ENCODE results near the gene PPM1H.
"Not testable (repeated sequence)": the region's sequence is repeated elsewhere in the genome, so short reads cannot be mapped to it uniquely, and the experiment has no call there.

PPM1H gene

DNA sequence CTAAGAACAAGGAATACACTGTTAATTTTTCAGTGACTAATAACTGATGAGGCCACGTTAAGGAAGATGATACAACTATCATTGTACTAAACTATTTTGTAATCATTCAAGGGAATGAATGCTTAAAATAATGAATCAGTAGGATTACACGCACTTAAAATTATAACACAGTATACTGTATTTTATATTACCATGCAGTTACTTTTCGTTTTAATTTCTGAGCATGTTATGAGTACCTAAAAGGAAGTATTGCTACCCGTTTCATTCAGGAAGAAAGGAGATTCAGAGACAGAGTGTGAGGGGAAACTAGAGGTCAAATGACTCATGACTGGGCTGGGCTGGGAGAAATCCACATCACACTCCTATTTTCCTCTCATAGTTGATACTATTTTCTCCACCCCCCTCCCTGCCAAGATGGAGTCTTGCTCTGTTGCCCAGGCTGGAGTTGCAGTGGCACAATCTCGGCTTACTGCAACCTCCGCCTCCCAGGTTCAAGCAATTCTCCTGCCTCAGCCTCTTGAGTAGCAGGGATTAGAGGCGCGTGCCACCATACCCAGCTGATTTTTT, 202.0 kb downstream of the PPM1H start:
- DNase-seq (ENCODE audit: low read depth in 2 of 2): no peak

DNA sequence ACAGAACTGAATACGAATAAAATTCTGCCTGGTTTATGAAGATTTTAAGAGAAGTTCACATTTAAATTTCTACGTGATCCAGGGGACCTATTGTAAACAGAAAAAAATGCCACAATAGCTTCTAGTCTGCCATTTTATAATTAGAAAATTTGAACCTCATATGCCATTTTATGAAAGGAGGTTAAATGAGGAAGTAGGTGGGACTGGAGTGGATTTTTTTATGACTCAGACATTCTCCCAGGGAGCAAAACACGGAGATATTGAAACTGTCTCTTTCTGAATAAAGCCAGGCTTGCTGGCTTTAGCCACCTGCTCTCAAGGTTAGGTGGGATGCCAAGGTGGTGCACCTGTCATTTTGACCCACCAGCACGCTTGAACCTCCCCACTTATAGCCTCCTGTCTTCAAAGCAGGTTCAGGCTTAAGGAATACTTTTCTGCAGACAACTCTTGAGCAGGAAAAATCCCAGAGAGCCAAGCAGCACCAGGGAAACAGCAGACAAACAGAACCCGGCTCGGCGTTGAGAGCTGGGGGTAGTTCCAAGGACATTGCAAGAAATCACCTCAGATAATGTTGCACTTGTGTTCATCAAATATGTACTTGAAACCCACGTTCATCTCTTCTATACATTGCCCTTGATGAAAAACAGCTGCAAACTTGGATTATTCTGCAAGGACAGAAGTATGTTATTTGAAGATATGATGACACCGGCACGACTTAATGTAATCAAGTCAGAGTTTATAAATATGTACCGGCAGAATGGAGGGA, 203.7 kb downstream of the PPM1H start:
- no peak for DNase-seq (ENCODE audit: low read depth in 2 of 2)

DNA sequence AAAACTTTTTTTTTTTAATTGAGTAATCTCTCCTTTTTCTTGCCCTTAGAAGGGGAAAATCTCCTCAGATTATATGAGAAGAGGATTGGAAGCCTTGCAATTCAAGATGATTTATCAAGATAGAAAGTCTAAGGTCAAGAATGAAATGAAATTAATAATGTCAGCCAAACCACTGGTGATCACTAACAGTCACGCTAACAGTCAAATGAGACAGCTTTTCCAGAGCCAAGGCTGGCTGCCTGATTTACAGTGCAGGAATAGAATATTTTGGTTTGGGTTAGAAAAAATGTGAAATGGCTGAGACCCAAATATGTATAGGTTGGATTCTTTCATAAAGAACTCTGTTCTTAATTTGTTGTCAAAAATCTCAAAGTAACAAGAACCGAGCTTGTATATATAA, 204.3 kb downstream of the PPM1H start:
- DNase-seq (ENCODE audit: low read depth in 2 of 2): no peak

DNA sequence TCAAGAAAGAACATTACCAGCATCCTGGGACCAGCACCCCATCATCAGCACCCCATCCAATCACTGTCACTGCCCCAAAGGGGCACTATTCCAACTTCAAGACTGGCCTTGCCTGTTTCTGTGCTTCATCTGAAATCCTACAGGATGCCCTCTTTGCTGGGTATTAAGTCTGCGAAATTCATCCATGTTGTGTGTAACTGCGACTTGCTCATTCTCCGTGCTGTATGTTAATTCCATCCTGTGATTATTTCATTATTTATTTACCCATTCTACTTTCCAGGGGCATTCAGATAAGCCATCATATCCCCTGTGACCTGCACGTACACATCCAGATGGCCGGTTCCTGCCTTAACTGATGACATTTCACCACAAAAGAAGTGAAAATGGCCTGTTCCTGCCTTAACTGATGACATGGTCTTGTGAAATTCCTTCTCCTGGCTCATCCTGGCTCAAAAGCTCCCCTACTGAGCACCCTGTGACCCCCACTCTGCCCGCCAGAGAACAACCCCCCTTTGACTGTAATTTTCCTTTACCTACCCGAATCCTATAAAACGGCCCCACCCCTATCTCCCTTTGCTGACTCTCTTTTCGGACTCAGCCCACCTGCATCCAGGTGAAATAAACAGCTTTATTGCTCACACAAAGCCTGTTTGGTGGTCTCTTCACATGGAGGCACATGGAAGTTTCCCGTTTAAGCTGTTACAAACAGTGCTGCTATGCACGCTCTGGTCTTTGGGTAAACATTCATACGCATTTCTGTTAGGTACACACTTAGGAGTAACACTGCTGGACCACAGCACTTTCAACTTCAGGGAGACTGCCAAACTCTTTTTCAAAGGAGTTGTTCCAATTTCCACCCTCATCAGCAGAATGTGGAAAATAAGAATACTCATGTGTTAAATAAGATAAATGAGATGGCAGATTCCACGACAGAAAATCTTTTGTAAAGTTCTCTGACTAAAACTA, 205.1 kb downstream of the PPM1H start:
- DNase-seq (ENCODE audit: low read depth in 2 of 2): not testable (repeated sequence)

DNA sequence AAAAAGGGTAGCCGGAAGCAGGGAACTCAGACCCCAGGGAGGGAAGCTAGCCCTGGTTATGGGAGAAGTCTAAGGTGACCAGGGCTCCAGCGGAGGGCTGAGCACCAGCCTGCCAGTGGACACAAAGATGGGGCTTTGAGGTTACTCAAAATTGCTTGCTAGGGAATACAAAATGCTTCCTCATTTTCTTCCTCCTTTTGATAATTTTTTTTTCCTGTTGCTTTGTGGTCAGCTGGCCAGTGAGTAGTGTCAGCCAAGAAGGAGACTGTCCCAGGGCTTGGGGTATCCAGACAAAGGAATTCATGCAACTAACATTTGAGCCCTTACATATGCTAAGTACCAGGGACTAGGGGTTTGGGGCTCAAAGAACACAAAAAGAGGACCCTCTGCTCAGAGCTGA, 206.2 kb downstream of the PPM1H start:
- DNase-seq (ENCODE audit: low read depth in 2 of 2): no peak

DNA sequence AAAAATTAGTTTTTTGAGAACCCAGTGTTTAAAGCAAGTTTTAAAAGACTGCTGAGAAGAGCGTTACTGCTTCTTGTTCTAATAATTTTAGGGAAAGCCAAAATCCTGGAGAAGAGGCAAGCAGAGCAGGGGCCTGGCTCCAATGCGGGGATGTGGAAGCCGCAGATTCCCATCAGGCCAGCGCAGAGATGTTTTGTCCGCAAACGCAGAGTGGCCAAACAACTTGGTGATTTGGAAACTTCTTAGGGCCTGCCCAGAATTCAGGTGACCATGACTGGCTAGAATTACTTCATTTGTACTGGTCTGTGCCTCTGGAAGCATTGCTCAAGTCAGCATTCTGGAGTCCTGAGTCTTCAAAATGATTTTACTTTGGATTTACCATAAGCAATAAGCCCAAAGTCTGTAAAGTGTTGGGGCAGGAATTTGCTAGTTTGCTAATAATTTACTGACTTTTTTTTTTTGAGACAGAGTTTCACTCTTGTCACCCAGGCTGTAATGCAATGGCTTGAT, 208.4 kb downstream of the PPM1H start:
- no peak for DNase-seq (ENCODE audit: low read depth in 2 of 2)

DNA sequence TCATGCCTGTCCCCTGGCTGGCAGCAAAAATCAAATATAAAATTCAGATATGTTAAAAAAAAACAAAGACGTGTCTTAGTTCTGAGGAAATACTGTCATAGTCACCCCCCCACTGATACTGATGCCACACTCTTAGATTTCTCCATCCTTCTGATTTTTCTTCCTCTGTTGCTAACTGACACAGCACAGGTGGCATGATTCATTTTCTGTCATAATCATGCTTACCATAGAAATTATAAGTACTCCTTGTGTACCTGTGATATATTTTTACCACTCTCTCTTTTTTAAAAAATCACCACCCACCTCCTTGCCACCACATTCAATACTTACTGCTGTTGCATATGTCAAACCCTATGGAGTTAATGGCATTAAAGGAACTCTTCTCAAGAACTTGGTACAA, 209.2 kb downstream of the PPM1H start:
- no peak for DNase-seq (ENCODE audit: low read depth in 2 of 2)

DNA sequence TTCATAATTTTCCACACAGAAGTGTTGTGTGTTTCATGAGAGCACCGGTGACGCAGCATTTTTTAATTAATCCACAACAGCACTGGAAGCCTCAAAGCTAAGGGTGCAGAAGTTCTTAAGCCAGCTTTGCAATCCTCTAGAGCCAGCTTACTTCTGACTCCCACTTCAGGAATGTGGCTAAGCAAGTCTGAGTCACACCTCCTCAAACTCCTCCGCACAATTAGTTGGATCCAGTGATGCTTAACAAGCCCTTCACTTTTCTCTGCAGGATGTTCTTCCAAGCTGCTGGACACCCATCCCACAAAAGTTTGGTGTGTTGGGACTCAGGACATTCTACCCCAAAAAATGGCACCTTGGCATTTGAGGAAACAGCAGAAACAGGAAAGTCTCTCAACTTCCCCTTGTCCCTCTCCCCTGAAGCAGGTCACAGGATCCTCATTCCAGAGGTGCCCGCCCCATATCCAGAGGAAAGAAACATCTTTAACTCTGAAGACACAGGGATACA, 210.0 kb downstream of the PPM1H start:
- no peak for DNase-seq (ENCODE audit: low read depth in 2 of 2)

DNA sequence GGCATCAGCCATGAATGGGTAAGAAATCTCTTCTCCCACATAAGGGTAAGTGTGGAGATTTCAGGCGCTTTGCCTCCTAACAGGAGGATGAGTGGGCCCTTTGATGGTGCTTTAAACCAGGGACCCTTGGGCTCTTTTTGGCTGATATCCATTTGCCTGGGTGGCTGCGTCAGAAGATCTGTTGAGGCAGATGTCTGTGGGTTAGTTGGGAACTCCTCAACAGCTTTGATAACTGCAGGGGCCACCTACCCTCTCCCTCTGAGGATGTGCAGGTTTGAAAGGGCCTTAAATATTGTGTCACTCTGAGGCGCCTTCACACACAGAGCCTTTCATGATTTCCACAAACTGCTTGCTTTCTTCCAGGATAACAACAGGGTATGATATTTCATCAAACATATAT, 210.7 kb downstream of the PPM1H start:
- no peak for DNase-seq (ENCODE audit: low read depth in 2 of 2)

DNA sequence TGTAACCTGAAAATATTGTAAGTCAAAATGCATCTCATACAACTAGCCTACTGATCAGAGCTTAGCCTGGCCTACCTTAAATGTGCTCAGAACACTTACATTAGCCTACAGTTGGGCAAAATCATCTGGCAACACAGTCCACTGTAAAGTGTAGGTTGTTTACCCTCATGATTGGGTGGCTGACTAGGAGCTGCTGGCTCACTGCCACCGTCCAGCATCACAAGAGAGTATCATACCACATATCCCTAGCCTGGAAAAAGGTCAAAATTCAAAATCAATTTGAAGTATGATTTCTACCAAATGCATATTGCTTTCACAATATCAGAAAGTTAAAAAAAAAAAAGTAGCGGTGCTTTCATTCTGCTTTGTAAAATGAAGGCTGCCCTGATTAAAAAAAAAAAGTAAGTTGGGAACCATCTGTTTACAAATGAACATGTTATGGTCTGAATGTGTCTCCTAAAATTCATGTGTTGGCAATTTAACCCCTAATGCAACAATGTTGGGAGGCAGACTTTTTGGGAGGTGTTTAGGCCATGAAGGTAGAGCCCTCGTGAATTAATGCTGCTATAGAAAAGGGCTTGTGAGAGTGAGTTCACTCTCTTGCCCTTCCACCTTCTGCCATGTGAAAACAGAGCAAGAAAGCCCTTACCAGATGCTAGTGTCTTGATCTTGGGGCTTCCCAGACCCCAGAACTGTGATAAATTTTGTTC, 211.8 kb downstream of the PPM1H start:
- no peak for DNase-seq (ENCODE audit: low read depth in 2 of 2)

DNA sequence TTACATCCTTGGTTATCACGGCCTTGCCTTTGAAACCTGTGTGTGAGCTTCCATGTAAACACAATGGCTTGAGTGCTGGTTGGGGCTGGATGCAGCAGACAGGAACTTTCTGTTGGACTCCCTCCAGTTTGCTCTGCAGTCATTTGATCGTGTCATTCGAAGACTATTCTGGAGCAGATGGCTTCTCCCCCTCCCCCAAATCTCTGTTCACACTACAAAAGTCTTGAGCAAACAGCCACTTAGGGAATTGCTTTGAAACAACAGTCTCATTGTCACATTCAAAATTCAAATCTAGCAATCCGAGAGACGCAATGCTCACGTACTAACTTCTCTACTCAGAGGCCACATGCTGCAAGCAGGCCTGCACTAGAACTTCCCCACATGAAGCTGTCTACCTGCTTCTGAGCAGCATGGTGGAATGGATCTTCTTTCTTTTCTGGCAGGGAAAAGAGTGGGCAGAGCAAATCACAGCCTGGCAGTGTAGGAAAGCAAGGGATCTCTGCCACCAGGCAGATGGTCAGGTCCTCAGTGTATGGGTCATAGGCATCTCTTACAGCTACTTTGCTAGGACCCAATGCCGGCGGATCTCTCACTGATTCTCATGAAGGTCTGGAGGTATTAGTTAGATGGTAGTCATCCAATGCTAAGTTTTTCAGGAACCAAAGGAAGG, 214.2 kb downstream of the PPM1H start:
- DNase-seq (ENCODE audit: low read depth in 2 of 2): no peak

DNA sequence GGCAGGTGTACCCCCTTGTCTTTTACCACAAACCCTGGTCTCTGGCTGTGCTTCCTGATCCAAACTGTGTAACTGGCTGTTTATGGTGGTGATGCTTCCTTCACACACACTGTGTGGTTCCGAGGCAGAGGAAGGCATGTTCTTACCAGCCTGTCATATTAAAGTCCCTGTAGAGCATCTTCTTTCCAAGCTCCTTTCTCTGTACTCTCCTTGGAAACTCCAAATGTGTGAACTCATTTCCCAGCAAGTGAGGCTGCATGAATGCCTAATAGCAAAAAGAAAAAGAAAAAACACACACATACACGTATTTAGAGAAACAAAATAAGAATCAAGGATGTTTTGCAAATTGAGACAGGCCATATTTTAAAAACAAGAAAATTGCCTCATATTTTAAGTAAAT, 214.9 kb downstream of the PPM1H start:
- no peak for DNase-seq (ENCODE audit: low read depth in 2 of 2)

DNA sequence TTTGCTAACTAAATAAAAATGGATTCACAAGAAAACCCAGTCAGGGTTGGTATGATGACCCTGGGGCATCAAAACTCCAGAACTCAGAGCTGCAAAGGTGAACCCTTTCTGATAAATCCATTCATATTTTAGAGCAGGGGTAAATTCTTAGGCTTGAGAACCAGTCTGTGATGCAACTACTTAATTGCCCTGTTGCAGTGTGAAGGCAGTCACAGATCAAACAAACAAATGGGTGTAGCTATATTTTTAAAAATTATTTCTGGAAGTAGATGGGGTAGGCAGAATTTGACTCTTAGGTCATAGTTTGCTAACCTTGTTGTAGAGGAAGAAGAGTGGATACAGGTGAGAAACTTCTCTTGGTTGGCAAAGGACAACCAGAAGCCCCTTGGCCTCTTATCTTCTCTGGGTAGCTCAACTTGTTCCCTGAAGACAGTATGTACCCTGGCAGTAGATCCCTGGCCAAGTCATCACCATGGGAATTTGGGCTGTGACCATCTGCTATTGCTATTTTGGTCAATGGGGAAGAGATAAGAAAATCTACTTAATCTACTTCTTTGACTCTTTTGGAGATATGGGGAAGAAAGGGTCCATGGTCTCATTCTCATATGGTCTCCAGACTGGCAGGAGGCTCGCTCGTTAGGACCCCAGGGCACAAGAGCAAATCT, 216.1 kb downstream of the PPM1H start:
- DNase-seq (ENCODE audit: low read depth in 2 of 2): no peak

DNA sequence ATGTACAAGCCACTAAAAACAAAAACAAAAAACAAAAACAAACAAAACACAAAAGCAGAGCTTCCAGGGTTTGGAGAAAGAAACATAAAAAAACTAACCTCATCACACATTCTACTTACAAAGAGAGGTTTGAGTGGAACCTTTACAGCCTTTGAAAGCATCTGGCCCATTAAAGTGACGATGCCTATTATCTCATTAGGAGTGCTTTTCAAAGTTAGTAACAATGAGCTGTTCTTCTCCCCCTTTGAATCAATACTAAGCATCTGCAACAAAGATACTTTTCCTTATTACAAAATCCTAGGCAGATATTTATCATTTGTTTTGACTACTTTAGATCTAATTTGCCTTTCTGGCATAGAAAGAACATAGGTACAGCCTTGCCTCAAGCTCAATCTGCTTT, 217.3 kb downstream of the PPM1H start:
- no peak for DNase-seq (ENCODE audit: low read depth in 2 of 2)

DNA sequence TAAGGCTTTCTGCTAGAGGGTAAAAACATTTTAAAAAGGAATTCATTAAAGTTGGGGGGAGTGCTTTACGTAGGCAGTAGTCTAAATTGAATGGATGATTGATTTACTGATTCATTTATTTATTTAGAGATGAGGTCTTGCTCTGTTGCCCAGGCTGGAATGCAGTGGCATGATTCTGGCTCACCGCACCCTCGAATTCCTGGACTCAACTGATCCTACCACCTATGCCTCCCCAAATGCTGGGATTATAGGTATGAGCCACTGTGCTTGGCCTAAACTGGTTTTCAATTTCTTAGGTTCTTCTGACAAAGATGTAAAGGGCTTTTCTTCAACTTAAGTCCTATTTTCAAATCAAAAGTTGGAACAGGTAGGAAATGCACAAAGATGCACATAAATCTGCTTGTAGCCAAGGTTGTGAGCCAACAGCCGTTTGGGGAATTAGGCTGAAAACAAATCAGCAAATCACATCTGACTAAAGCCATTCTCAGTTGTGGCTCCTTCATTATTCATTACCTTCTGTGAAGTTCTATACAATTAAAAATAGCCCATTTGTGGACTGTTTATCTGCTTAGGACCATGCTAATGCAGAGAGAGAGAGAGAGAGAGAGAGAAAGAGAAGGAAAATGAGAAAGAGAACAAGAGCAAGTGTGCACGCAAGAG, 218.0 kb downstream of the PPM1H start:
- no peak for DNase-seq (ENCODE audit: low read depth in 2 of 2)

DNA sequence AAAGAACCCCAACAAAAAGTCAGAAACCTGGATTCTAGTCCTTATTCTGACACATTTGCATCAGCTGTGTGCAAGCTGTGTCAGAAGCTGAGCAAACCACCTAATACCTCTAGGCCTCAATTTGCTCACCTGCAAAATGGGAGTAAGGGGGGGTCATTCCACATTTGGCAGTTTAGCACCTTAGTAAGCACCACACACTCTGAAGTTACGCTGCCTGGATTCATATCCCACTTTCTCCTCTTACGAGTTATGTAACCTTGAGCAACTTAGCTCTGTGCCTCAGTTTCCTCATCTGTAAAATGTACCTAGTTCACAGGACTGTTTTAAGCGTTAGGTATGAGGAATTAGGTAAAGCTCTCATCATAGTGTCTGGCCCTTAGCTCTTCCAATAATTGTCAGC, 218.9 kb downstream of the PPM1H start:
- DNase-seq (ENCODE audit: low read depth in 2 of 2): no peak

DNA sequence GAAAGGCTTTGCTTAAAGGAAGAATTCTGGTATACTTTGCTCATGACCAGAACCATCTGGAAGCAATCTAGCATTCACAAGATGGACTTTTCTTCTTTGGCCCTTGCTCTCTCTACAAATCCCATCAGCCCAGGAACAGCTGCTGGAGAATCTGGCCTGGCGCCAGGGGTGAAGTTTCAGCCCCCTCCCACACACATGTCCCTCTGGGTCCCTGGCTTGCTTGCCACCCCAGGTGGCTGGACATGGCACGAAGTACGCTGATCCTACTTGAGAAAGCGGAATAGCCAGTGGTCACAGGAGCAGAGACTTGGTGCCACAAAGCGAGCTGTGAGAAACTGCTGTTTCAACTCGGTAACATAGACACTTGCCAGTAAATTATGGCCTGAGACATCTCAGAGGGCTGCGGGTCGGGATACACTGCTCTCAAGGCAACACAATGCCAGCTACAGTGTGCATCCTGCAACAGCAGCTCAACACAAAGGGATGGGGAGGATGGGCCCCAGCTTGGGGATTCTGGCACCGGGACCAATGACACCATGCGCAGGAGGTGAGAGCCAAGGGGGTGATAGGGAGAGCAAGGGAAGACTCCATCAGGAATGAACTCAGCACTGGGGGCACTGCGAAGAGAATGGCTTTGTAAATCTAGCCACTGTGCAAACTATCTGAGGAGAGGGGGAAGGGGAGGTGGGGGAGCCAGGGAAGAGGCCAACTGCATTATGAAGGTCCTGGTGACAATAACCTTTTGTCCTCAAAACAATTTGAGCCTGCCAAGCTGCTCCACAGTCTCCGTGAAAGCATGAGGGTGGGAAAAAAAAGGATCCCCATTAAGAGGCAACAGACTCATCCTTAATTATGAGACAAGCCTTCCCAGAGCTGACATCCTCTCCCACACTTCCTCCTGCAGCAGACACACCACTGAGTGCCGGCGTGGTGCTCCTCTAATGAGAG, 219.9 kb downstream of the PPM1H start:
- DNase-seq (ENCODE audit: low read depth in 2 of 2): no peak

DNA sequence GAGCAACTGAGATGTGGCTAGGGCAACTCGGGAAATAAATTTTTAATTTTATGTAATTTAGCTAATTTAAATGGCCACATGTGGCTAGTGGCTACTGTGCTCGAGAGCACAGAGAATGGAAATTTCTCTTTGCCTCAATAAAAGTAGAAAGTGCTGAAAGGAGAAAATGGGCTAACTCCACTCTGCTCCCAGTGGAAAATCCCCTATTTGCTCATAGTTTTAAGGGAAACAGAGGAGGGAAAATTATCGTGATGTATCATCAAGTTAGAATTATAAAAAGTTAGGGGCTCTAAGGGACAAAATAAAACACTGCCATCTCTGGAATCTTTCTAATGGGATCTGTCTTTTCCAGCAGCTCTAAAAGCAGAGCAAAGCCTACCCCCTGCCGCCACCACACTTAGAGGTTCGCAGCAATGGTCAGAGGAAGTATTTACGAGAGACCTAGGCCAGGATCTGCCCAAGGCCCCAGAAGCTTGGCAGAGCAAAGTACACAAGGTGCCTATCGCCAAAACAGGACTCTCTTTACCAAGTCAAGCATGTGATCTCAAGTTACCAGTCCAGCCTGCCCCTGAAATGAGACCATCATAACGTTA, 220.7 kb downstream of the PPM1H start:
- DNase-seq (ENCODE audit: low read depth in 2 of 2): no peak

Measured in stimulated activated CD8-positive, alpha-beta memory T cell treated with anti-CD3 and anti-CD28 coated beads, Interleukin-2, amount 100 ng/mL, for 48 hours (primary cell).